Effector CD8-positive, alpha-beta T cell (primary cell): ENCODE results near the gene PBRM1.
"Not testable (repeated sequence)": the region's sequence is repeated elsewhere in the genome, so short reads cannot be mapped to it uniquely, and the experiment has no call there.

Source experiments
- DNase-seq: peaks from one replicate; lab custom pipeline; 2025; lab: John Stamatoyannopoulos, UW

The PBRM1 gene

DNA sequence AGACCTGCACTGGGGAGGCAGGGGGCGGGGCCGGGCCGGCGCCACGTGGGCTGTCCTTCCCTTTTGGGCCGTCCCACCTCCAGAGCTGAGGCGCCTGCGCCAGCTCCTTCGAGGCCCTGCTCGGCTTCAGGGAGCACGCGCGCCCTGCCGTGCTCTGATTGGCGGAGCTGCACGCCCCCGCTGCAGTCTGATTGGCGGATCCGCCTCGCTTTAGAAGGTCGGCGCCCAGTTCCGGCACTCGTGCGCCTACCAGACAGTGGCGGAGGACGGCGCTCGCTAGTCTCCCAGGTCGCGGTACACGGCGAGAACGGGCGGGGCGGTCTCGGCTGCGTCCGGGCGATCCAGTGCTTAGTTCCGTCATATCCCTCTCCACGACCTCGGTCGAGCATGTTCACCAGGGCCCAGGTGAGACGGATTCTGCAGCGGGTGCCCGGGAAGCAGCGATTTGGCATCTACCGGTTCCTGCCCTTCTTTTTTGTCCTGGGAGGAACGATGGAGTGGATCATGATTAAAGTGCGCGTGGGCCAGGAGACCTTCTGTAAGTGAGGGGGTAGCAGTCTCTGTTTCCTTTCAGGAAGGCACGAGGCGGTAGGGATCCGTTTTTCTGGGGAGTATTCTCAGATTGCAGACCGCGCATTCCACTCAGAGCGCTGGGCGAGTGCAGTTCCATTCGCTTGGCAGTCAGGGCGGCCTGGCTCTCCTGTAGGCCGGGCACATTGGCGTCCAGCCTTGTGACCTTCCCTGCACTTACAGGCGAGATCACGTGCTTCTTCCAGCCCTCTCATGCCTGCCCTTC, 149.1 kb downstream of the PBRM1 start, which contains the start of gene UQCC5:
Gene UQCC5, plus strand, starts transcription at position 237 of the 796 bp plus-strand sequence. Its CDS starts 151 bp downstream, at position 388.
- DNase-seq, result peak; percentile 95

DNA sequence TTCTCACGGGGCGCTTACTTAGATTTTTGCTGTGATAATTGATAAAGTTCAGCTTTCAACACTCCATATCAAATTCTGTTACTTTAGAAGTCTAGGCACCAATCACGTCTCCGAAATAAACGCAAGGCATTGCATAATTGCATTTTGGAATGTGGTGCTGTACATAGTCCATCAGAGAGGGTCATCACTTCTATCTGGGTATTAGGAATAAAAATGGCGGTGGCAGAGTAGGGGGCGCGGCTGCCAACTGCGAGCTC, 149.7 kb downstream of the PBRM1 start:
- no peak for DNase-seq

DNA sequence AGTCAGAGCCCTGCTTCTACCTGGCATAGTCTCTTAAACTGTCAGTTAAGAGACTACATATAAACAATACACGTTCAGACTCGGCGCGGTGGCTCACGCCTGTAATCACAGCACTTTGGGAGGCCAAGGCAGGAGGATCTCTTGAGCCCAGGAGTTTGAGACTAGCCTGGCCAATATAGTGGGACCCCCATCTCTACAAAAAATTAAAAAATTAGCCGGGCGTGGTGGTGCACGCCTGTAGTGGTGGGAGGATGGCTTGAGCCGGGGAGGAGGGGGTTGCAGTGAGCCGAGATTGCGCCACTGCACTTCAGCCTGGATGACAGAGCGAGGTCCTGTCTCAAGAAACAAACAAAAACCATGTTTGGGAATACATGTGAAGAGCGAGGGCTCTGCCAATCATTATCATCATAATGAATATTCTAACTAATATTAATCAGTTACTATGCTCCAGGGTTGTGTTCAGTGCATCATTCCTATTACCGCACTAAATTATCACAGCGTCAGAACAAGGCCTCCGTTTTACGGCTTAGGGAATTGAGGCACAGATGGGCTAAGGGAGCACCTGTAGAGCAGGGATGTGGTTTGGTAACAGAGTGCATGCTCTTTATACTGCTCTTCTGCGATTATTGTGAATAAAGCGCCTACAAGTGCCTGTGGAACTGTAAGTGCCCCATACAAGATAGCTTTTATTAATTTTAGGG, 150.2 kb downstream of the PBRM1 start:
- no peak for DNase-seq

DNA sequence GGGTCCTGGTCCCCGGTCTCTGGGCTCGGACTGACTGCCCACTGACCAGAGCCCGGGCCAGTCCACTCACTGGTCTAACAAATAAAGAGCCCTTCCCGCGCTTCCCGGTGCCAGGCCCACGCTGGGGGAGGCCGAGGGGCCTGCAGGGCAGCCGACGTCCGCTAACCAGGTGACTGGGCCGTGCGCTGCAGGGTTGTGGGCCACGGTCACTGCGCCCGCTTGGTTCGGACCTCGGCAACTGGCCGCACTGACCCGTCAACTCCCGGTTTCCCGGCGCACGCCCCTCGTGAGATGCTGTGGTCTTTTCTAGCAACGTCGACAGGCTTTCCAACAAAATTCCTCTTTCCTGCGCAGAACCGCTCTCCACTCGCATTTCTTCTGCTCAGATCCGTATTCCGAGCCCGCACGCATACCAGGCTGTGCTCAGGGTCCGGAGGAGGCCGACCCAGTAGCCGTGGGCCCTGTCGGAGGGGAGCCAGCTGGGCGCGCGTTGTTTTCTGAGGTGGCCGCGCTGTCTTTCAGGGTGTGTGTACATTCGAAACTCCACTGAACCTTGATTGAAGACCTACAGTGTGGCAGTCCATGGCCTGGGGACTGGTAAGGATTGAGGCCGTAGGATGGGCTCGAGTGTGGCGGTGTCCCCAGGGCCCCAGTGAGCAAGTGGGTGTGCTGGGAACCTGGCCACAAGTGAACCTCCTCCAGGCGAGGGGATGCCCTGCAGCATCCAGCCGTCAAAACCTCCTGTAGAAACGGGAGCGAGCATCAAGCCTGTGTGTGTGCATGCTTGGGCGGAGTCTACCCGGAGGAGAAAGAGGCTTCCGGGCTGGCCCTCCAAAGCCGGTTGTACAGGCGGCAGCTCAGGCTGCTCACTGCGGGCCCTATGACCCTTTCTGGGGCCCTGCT, 151.2 kb downstream of the PBRM1 start:
- no peak for DNase-seq

DNA sequence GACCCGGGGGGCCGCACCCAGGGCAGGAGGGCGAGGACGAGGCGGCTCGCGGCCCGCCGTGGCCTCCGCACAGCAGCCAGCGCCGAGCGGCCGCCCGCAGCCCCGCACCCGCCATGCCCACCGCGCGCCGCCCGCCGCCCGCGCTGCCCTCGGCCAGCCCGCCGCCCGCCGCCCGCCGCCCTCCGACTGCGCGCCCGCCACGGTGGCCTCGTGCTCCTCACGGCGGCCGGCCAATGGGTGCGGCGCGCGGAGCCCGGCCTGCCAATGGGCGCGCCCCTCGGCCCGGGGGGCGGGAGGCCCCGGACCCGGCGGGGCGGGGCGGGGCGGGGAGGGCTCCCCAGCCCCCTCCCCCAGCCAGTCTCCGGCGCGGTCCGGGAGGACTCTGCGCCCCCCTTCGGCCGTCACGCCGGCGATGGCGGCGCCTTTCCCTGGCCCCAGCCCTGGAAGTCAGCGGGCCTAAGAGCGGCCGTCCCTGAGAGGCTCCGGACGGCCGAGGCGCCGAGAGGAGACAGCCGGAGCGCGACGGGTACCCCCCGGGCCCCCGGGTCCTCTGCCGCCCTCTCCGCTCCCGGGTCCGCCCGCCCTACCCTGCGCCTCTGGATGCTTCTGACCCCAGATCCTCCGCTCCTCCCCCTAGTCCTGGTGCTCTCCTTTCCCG, 152.0 kb downstream of the PBRM1 start, which contains the start of gene NT5DC2:
Gene NT5DC2, minus strand, starts transcription at position 235 of the 658 bp plus-strand sequence. Its CDS starts 120 bp downstream, at position 115.
- DNase-seq, result peak; percentile 49

DNA sequence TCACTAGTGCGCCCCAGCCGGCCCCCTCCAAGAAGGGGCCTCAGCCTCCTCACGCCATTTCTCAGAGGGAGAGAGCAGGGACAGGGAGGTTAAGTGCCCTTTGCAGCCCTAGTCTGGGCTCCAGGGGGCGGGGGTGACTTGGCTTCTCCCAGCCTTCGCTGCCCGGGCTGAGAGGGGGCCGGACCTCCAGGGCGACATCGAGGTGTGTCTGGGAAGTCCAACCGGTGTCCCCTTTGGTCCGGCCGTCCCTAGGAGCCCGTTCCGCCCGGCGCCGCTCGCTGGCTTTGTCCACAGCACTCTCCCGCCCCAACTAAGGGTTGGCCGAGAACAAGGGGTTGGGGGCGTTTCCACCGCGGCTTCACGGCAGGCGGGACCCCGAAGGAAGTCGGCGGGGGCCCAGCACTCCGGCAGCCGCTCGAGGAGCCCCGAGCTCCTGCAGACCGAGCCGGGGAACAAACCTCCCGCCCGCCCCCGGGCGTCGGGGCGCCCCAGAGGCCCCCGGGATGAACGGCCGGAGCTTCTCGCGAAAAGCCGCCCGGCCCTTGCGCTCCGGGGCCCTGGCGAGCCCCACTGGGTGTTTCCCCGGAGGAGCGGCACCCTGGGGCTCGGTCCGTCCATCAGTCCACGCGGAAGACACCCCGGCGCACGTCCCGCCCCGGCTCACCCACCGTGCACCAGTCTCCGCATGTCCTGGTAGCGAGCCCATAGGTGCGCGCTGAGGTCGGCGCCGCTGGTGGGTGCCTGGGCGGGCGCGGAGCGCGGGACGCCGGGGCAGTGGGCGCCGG, 152.7 kb downstream of the PBRM1 start:
- no peak for DNase-seq

DNA sequence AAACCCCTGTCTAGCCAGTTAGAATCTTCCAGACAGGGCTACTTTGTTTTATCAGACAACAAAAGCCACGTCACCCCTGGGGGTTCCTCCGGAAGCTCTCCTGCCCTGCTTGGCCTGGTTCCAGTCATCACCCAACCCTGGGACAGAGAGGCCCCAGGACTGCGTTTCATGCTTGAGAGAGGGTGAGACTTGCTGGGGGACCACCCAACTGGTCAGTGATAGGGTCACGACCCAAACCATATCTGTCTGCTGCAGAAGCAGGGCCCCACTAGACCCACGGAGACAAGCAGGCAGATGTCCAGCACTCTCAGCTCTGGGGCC, 153.2 kb downstream of the PBRM1 start:
- DNase-seq, result no peak

DNA sequence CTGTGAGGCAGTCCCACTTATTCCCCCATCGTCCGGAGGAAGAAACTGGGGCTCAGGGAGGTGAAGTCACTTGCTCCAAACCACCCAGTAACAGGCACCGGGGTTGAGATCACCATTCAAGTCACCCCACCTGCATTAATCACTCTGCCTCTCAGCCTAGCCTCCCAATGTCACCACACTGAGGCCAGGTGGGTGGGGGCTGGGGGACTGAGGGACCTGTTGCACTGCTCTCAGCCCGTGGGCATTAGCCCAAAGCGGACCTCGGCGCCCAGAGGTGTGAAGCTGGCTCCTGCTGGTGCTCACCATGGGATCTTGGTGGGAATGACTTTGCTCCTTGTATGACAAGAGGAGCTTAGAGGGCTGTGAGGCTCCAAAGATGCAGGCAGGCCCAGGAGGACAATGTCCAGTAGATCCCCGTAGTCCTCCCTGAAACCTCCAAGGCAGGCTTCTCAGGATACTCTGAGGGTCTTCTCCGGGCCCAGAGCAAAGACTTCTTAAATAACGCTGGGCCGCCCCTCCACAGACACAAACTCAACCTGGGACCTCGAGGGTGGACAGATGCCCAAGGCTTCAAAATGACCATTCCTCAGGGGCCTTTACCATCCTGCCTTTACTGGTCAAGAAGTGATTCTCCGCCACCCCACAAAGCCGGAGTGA, 153.7 kb downstream of the PBRM1 start:
- DNase-seq, result no peak

DNA sequence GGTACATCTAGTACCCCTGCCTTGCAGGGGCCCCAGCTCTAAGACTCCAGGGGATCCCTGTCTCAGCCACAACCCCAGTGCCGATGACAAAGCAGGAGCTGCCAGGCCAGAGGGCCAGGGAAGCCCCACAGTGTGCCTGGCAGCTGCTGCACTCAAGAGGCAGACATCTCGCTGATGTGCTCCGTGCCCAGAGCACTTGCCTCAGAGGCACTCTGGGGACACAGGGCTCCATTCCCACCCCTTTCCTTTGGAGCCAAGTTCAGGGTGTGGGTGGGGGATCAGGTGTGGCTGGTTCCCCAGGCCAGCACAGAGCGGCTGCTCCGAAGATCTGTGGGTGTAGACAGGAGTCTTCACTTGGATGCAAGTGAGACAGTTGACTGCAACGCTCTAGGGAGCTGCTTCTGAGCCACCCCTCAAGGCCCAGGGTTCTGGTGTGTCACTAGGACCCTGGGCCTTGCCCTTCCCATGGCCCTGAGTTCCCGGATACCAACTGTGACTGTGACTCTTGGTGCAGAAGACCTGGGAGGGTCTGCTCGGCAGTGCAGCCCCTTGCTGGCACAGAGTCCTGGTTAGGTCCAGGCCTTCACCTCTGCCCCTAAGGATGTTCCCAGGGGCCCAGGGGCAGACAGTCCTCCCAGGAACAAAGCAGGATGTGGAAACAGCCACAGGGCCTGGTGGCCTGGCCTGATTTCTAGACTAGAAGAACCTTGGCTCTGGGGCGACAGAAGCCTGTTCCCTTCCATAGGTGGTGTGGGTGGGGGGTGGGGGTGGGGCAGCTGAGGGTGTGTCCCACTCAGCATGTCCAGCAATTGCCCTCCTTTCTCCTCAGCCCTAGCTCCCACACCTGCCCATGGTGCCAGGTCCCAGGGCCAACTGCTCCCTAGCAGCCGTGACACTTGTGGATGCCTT, 154.5 kb downstream of the PBRM1 start:
- DNase-seq, result no peak

DNA sequence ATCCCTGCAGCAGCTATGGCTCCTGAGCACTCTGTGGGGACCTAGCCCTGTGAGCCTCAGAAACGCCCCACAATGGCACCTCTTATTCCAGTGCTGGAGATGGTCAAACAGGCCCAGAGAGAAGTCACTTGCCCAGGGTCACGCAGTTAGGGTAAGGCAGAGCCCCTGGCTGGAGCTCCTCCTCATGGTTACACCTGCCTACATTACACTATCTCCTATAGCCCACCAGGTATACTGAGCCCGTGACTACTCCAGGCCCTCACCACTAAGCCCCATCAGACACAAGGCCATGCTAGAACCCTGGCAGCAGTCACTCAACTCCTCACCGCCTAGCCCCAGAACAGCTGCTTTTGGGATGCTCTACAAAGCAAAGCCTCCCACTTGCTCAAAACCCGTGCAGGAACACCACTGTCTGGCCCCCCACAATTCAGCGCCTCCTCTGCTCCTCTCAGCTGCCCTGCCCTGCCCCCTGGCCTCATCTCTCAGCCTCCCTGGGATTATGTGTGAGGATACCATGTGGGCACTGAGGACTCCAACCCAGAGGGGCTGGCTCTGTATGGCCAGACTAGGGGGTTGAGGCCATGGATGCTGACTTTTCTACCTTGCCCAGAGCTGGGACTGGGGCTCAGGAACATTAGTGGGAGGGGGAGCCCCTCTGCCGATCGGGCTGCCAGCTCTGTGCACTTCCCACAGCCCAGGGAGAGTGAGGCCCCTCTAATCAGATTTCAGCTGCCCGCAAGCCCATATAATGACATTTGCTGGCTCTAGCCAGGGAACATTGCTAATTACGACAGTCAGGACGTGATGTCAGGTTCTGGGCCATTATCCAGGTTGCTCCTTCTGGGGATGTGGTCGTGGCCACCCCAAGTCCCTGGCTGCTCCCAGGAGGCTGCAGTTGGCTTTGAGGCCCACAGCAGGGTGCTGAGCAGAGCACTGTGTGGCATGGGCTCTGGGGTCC, 156.1 kb downstream of the PBRM1 start:
- no peak for DNase-seq

DNA sequence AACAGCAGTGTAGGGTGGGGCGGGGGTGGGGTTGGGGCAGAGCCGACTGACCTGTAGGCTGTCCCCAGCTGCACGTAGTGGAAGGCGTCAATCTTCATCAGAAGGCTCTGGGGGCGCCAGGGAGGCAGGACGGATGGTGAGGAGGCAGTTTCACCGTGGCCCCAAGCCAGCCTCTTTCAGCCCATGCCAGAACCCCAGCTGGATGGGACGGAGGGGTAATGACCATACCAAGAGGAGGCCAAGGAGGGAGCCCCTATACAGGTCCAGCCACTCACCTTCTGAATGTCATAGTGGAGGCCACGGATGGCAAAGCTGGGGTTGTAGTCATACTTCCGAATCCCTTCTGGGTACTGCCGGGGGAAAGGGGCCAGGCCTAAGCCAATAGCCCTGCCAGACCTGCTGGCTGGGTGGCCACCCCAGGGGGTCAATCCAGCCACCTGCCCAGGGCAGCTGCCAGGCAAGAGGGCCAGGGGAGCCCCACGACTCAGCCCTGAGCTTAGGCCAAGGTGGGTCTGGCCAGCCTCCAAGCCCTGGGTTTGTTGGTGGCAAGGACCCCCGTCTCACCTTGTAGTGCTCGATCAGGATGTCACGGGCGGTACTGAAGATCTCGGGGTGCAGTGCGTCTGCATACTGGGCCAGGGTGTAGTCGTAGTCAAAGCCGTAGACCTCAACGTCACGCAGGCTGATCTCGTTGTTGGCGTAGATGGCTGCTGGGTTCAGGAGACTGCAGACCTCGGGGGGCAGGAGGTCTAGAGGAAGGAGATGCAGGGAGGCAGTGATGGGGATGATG, 156.9 kb downstream of the PBRM1 start:
- DNase-seq, result no peak

DNA sequence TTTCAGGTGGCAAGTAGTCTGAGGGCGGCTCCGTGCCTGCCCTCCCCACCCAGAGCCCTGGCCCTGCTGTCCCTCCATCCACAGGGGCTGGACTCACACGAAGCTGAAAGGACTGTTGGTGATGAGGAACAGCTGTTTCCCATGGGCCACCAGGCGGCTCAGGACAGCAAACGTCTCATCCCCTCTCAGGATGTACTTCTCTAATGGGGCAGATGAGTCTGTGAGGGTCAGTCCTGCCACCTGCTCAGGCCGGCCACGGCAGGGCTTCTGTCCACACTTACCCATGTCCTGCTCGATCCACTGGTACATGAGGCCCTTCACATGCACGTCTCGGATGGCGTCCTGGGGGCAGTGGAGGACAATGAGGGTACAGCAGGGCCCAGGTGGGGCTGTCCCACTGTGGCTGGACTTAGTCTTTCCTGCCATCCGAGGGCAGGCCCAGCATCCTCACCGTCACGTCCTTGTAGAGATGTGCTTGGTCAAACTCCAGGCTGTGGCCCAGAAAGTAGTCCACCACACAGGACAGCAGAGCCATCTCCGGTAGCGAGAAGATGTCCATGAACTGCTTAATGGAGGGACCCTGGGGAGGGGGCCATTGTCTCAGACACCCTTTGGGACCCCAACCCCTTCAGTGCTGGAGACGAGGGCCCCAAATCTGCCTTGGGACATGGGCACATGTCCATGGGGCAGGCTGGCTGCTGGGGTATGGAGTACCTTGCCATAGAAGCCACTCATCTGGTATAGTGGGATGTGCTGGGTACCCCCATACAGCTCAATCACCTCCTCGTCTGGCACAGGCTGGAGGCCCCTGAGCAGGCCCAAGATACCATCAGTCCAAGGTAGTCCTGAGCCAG, 157.8 kb downstream of the PBRM1 start:
- no peak for DNase-seq

DNA sequence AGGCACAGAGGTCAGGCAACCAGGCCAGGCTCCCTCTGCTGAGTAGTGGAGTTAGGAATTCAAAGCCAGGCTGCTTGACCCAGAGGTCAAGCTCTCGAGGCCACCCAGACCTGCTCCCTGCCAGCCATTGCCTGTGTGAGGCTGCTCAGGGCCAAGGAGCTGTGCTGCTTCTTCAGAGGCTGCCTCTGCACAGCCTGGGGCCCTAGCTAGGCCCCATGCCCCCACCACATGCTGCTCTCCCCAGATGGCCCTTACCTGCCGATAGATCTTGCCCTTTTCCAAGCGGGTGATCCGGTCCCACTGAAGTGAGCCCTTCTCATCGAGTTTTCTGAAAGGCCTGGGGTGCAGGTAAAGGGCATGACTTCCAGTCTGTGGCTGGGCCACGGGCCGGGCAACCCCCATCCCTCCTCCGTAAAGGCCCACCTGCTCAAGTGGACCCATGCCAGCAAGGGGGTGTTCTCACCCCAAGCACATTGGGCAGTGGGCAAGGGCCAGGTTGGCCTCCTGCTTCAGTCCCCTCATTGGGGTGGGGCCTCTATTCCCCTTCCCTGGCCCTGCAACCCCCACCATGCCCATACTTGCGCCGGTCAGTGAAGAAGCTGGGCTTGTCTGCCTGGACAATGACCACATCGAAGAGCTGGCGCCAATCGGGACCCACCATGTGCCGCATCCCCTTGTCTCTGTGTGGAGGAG, 158.5 kb downstream of the PBRM1 start:
- no peak for DNase-seq

DNA sequence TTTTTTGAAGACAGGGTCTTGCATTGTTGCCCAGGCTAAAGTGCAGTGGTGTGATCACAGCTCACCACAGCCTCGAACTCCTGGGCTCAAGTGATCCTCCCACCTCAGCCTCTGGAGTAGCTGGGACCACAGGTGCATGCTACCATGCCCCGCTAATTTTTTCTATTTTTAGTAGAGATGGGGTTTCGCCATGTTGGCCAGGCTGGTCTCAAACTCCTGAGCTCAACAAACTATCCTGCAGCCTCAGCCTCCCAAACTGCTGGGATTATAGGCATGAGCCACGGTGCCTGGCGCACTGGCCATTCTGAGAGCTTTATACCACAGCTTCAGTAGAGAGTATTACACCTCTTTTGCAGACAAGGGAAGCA, 159.1 kb downstream of the PBRM1 start:
- DNase-seq, result not testable (repeated sequence)

DNA sequence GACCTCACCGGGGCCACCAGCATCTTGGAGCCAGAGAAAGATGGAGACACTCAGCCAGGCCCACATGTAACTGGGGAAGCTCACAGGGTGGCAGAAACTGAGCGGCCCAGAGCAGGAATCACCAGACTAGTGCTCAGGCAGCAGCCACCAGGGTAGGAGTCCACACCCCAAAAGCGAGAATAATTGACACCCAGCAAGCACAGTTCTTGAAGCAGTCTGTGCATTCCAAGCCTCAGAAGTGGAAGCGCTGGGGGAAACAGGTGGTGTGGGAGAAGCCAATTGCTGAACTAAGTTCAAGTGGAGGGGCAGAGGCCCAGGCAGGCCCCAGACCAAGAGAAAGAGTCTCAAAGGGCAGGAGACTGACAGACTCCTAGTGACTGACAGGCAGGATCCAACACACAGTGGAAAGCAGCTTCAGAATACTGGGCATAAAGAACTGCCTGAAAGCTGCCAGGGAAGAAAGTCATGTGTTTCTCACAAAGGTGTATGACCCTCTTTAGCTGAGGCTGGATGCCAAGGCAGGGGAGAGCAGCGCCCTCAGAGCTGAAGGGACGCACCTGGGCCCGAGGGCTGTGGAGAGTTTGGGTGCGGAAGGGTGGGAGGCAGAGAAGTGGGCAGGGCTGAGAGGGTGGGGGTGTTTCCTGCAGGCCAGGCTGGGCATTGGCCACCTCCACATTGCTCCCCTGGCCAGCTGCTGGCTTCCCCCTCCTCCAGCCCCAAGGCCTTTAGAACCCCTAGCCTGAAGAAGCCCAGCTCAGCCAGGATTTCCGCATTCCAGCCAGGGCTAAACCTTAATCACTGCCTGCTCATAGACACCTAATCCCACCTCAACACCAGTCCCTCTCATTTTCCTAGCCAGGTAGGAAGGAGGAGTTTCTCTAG, 159.8 kb downstream of the PBRM1 start:
- DNase-seq, result no peak
